Measurements from ENCODE around the gene PPFIBP1. TPM values are rescaled to one million over a fixed set of nuclear protein-coding genes. Genes with fewer than 3 reads are reported as not detected.

Gene PPFIBP1
- total RNA-seq, 2 donors from 2014 or later = 40.1 to 44.7 TPM

DNA sequence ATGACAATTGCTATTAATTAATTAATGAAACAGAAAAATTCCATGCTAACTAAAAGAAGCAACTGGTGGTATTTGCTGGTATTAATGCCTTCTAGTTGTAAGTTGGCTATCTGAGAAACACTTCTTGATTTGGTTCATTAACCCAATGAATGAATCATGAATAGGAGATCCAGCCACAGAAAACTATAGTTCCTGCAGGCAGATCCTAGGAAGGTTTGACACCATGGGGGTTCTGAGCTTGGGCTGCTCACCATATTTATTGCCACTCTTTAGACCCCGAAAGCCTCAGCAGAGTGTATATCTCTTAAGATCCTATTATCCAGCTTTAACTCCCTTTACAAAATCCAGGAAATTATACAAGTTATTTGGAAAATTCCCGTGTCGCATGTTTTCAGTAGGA, 90.9 kb downstream of the PPFIBP1 start:
- intact Hi-C loops (cut with DNase I) = no loop called here
- DNase-seq = no peak
- Histone ChIP-seq H3K27ac (no peak overlapping the region), H3K36me3 (no peaks in the 10 kb centered on the region), H3K9ac (ENCODE audit: low read depth in 2 of 2, low read length in 2 of 2) (no peak overlapping the region), H3K27me3 (no peaks in the 10 kb centered on the region), H3K9me3 (no peaks in the 10 kb centered on the region), H3K4me3 (no peak overlapping the region), H3K4me1 (no peaks in the 10 kb centered on the region)
- TF ChIP-seq, protein P1, sequence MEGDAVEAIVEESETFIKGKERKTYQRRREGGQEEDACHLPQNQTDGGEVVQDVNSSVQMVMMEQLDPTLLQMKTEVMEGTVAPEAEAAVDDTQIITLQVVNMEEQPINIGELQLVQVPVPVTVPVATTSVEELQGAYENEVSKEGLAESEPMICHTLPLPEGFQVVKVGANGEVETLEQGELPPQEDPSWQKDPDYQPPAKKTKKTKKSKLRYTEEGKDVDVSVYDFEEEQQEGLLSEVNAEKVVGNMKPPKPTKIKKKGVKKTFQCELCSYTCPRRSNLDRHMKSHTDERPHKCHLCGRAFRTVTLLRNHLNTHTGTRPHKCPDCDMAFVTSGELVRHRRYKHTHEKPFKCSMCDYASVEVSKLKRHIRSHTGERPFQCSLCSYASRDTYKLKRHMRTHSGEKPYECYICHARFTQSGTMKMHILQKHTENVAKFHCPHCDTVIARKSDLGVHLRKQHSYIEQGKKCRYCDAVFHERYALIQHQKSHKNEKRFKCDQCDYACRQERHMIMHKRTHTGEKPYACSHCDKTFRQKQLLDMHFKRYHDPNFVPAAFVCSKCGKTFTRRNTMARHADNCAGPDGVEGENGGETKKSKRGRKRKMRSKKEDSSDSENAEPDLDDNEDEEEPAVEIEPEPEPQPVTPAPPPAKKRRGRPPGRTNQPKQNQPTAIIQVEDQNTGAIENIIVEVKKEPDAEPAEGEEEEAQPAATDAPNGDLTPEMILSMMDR (IDR thresholded peaks at IDR 0.05) = no peak

- intact Hi-C loops (cut with DNase I) = no loop called here
- no peak overlapping the region for H3K4me3 ChIP-seq
- H3K9me3 ChIP-seq = no peaks in the 10 kb centered on the region
- TF ChIP-seq, protein P1 (IDR thresholded peaks at IDR 0.05) = no peak
- H3K27me3 ChIP-seq = no peaks in the 10 kb centered on the region
- H3K4me1 ChIP-seq = no peaks in the 10 kb centered on the region
- H3K9ac ChIP-seq (ENCODE audit: low read depth in 2 of 2, low read length in 2 of 2) = no peak overlapping the region
- H3K36me3 ChIP-seq = no peaks in the 10 kb centered on the region
- DNase-seq = no peak
- no peak overlapping the region for H3K27ac ChIP-seq
Measured at GRCh38 chr12:27615331-27615891, 91.4 kb downstream of the PPFIBP1 start.

GRCh38 chr12:27616356-27617142, 92.5 kb downstream of the PPFIBP1 start:
- H3K9ac ChIP-seq (ENCODE audit: low read depth in 2 of 2, low read length in 2 of 2) = no peak overlapping the region
- no peak overlapping the region for H3K27ac ChIP-seq
- H3K4me3 ChIP-seq = no peak overlapping the region
- TF ChIP-seq, protein P1 (IDR thresholded peaks at IDR 0.05) = no peak
- no peaks in the 10 kb centered on the region for H3K27me3 ChIP-seq
- intact Hi-C loops (cut with DNase I) = no loop called here
- no peak for DNase-seq
- H3K36me3 ChIP-seq = no peaks in the 10 kb centered on the region
- H3K4me1 ChIP-seq = no peaks in the 10 kb centered on the region
- H3K9me3 ChIP-seq = no peaks in the 10 kb centered on the region

DNA sequence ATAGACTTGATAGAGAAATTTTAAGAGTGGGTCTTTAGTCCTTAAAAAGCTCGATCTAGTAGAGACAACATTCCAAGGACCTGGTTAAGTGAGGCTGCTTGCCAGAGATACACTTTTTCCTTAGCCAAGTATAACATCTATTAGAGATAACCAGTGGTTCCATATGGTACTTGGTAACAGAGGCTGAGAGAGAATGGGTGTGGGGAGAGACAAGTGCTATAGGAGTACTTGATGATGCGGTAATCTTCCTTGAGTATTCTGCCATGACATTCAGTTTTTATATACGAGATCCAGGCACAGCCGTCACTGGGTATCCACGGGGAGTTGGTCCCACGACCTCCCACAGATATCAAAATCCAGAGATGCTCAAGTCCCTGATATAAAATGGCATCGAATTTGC, 94.8 kb downstream of the PPFIBP1 start:
- TF ChIP-seq, protein P1 (IDR thresholded peaks at IDR 0.05) = no peak
- Histone ChIP-seq H3K4me1 (no peaks in the 10 kb centered on the region), H3K27ac (no peak overlapping the region), H3K36me3 (no peaks in the 10 kb centered on the region), H3K27me3 (no peaks in the 10 kb centered on the region), H3K4me3 (no peak overlapping the region), H3K9ac (ENCODE audit: low read depth in 2 of 2, low read length in 2 of 2) (no peak overlapping the region), H3K9me3 (no peaks in the 10 kb centered on the region)
- intact Hi-C loops (cut with DNase I) = no loop called here
- DNase-seq = no peak

DNA sequence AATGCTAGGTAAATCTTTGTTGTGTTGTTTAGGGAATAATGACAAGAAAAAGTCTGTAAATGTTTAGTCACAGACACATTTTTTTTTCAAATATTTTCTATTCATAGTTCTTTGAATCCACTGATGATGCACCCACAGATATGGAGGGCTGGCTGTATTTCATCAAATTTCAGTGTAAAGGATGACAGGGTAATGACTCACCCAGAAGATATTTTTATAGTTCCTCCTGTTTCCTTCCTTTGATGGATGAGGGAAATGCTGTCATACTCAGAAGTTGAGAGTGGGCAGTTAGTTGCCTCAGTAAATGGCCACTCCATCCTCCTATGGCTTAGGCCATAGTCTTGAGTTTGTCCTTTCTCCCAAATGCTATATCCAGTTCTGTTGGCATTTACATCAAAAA, 95.3 kb downstream of the PPFIBP1 start:
- intact Hi-C loops (cut with DNase I) = no loop called here
- no peak overlapping the region for H3K9ac ChIP-seq (ENCODE audit: low read depth in 2 of 2, low read length in 2 of 2)
- no peak overlapping the region for H3K4me3 ChIP-seq
- H3K27me3 ChIP-seq = no peaks in the 10 kb centered on the region
- TF ChIP-seq, protein P1 (IDR thresholded peaks at IDR 0.05) = no peak
- H3K36me3 ChIP-seq = no peaks in the 10 kb centered on the region
- H3K4me1 ChIP-seq = no peaks in the 10 kb centered on the region
- H3K9me3 ChIP-seq = no peaks in the 10 kb centered on the region
- no peak for DNase-seq
- no peak overlapping the region for H3K27ac ChIP-seq

All from colonic mucosa (tissue), 4 donors.